IPS-NIHi7 (cell line): Measurements from ENCODE around the gene PDCD5.

Experiments
- DNase-seq: peaks from one replicate; pipeline ENCODE4 v3.0.0; 2012; ENCODE audit warnings: mixed read lengths; ENCODE audit errors: extremely low spot score

The PDCD5 gene

GRCh38 chr19:32631381-32631780 is 50.4 kb downstream of the PDCD5 start:
- no peak for DNase-seq
